NCI-H146 (cell line): Measurements from ENCODE around the gene PXDN.
A peak's percentile ranks its signal among the peaks of the same experiment; 100 is the strongest.

Experiments used
- DNase-seq: peaks from one replicate; lab custom pipeline; 2025; lab: John Stamatoyannopoulos, UW

PXDN gene

DNA sequence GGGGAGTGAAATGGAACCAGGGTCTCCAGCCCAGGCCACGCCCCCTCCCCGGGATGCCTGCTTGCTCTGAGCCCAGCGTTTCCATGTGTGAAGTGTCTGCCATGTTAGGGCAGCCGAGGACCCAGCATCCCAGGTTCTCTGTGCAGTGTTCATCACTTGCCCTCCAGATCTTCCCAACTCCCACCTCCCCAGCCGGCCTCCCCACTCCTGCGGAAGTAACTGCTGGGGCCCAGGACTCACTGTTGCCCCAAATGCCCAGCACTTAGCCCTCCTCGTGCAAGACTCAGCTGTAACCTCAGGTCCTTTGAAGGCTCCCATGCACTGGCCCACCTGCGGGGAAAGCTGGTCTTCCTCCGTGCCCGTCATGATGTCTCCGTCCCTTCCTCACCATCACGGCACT lies 9.7 kb upstream of the PXDN start:
- DNase-seq = no peak

DNA sequence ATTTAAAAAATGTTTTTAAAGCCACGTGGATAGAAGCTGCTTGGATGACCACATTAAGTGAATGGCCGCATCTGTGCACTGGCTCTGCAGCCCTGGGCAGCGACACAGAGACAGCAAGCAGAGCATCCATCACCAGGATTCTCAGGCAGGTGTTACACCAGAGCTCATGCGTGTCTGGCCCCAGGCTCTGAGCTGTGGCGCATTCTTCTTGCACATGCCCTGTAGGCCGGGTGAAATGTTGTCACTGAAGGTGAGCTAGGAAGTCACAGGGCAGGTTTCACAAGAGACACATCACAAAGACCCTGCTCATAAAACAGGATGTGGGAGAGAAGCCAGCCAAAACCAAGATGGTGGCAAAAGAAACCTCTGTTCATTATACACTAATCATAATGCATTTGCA lies 8.4 kb upstream of the PXDN start:
- no peak for DNase-seq

DNA sequence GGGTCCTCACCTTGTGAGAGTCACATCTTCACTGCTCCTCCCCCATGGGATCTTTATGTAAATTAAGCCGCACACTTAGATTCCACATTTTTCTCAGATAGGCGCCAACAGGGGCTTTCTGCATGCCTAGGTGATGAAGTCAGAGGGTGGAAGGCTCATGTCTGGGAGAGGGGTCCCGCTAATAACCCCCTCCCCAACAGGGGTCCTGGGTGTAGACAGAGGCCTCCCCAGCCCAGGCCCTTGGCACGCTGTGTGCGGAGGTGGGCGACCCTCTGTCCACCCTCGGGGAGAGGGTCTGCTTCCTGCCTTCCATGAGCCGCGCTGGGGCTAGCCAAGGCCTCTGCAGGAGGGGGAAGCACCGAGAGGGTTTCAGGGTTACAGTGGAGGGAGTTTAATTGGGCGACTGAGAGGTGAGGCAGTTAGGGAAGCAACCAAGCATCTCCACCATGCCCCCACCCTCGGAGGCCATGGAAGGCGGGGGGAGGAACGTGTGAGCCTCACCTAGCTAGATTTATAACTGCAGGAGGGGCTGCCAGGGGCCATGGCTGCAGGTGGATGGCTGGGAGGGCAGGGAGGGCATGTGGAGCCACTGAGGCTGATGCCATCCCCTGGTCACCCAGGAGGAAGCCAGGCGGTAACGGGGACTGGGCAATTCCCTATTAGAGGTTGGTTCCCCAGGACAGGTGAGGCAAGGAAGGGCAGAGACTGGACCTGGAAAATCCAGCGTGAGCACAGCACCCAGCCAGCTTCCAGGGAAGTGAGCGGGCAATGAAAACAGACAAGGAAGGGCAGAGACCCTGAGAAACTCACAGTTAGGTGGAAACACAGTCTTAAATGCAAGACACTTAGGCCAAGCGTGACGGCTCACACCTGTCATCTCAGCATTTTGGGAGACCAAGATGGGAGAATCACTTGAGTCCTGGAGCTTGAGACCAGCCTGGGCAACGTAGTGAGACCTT lies 7.7 kb upstream of the PXDN start:
- no peak for DNase-seq

DNA sequence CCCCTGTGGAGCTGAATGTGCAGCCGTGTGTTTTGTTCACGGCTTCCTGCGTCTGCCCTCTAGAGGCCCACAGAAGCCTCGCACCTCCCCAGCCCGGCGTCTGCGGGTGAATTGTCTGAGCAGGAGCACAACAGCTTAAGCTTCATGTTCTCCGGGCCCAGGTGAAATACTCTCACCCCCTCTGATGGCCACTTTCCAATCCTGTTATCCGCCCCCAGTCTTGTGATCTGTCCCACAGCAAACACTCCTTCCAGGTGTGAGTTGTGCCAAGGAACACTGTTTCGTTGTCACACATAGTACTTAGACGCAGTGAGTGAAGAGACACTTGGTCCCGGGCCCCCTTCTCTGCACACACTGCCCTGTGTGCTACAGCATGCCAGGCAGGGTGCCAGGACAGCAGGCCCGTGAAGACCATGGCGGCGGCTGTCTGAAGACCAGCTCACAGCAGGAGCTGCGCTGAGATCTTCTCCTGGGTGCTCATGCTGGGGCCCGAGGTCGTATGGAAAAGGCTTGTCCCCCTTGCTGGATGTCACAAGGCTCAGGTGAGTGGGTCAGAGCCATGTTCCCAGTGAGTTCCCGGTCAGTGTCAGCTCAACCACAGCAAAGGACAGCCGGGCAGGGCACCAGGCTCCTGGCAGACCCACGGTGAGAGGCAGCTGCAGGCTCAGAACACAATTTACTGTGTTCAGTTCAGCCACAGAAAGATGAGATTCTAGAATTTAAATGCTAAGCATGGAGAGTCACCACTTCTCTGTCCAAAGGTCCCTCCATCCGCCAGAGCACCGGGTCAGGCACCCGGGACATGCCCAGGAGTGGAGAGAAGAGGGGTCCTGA lies 6.8 kb upstream of the PXDN start:
- DNase-seq = peak; percentile 65

DNA sequence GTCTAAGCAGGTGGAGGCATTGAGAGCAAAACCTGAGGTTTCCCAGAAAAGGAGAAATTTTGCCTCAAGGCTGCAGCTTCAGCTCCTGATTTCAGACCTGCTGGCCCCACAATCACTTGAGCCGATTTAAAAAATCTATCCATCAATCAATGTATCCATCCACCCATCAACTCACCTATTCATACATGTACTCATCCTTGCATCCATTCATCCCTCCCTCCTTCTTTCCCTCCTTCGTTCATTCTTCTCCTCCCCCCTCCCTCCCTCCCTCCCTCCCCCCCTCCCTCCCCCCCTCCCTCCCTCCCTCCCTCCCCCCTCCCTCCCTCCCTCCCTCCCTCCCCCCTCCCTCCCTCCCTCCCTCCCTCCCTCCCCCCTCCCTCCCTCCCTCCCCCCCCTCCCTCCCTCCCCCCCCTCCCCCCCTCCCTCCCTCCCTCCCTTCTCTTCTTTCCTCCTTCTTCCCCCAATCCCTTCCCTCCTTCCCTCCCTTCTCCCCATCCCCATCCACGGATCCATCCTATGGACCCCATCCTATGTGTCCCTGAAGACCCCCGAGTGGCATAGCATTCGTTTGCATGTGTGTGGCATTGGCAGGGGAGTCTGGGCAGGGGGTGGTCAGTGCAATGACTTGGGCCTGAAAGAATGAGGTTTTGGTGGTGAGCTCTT lies 6.1 kb upstream of the PXDN start:
- no peak for DNase-seq

DNA sequence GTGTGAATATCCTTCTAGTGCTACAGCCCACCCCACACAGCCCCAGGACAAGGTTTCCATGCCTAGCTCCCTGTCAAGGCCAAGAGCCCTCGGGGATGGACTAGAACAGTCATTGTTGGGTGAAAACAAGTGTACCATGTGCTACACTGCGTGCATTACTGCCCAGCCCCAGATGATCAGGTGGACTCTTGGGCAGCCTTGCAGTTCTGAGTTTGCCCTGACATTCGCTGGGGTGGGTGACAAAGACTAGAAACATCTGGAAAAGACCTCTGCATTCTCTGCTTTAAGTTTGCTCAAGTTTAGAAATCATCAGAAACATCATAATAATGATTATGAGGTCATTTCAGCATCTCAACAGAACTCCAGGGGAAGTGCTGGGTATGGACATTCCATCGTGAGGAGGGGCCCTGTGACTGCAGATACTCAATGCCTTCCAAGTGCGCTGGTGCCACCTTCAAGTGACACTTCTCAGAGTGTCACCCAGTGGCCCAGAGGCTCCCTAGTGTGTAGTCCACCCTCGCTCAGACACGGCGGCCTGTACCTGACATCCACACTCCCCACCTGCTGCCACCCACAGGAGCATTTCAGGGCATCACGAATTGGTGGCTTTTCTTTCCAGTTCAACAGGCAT lies 5.3 kb upstream of the PXDN start:
- no peak for DNase-seq

DNA sequence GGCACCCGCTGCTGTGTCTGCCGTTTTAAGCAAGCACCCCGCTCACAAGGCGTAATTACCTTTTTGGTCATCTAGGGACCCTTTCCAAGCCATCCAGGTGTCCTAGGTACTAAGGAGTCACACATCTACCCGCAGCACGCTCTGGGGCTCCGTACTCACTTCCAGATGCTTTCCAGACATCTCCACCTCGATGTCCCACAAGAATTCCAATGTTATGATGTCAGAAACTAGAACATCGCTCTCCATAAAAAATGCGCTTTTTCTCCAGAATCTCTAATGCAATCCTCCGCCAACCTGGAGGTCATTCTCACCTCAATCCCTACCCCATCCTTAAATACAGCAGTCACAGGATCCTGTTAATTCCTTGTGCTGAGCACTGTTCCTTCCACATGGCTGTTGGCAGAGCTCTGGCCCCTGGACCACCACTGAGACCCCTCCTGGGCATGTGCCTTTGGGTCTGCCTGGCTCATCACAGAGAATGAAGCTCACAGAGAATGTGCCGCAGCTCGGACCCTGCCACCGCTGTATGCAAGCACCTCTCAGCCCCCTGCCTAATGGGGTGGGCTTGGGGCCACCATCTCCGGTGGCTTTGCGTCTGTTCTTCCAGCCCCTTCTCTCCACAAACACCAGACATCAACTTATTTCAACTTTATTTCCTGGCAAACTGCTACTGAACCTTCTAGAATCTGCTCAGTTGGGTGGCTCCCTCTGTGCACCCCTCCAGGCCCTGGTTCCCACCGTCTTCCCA lies 4.6 kb upstream of the PXDN start:
- no peak for DNase-seq

DNA sequence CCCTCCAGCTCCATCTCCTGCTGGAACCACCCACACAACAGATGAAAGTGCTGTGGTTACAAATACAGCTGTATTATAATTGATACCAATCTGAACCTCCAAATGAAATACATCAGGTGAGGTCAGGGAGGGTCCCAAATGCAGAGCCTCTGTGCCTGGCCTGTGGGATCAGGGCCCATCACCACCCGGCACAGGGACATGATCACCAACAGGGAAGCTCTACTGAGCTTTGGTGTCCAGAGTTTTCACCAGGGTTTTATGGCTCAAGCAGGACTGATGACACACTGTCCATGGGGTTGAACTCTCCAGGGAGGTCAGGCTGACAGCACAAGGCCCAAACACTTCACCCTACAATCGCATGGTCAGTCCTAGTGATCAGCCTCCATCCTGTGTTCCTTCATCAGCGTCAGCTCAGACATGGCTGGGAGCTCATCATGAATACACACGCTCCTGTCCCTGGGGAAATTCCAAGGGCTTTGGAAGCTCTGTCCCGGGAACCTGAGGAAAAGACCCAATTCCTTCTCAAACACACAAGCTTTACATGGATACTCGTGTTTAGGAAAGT lies 3.9 kb upstream of the PXDN start:
- DNase-seq = no peak

DNA sequence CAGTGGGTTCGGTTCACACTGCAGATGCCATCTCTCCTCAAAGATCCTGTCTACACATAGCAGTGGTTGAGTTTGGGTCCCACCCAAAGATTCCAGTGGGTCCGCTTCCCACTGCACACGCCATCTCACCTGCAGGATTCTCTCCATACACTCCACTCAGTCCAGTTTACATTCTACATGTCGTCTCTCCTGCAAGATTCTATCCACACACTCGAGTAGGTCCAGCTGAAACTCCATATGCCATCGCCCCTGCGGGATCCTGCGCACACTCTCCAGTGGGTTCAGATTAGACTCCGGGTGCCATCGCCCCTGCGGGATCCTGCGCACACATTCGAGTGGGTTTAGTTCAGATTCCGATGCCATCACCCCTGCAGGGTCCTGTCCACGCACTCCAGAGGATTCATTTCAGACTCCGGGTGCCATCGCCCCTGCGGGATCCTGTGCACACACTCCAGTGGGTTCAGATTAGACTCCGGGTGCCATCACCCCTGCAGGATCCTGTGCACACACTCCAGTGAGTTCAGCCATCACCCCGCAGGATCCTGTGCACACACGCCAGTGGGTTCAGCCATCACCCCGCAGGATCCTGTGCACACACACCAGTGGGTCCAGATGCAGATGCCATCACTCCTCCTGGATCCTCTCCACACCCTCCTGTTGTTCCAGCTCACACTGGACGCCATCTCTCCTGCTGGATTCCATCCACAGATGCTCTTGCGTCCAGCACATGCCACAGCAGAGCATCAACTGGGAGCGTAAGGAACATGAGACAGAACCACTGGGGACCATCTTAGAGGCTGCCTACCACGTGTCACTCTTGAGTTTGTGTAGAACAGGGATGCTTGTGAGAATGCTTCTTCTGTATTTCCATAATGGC lies 3.0 kb upstream of the PXDN start:
- DNase-seq = no peak

DNA sequence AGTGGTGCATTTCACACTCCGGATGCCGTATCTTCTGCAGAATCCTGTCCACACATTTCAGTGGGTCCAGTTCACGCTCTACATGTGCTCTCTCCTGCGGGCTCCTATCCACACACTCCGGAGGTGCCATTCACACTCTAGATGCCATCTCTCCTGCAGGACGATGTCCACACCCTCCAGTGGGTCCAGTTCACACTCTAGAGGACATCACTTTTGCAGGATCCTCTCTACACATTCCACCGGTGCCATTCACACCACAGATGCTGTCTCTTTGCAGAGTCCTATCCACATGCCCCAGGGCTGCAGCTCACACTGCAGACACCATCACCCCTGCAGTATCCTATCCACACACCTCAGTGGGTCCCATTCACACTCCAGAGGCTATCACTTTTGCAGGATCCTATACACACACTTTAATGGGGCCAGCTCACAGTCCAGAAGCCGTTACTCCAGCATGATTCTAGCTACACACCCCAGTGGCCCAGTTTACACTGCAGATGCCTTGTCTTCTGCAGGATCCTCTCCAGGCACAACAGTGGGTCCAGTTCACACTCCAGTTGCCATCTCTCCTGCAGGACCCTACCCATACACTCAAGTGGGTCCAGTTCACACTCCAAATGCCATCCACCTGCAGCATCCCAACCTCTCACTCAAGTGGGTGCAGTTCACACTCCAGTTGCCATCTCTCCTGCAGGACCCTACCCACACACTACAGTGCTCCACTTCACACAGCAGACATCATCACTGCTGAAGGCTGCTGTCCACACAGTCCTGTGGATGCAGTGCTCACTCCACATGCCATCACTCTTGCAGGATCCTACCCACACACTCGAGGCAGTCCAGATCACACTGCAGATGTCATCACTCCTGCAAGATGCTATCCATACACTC lies 2.1 kb upstream of the PXDN start:
- DNase-seq = no peak

DNA sequence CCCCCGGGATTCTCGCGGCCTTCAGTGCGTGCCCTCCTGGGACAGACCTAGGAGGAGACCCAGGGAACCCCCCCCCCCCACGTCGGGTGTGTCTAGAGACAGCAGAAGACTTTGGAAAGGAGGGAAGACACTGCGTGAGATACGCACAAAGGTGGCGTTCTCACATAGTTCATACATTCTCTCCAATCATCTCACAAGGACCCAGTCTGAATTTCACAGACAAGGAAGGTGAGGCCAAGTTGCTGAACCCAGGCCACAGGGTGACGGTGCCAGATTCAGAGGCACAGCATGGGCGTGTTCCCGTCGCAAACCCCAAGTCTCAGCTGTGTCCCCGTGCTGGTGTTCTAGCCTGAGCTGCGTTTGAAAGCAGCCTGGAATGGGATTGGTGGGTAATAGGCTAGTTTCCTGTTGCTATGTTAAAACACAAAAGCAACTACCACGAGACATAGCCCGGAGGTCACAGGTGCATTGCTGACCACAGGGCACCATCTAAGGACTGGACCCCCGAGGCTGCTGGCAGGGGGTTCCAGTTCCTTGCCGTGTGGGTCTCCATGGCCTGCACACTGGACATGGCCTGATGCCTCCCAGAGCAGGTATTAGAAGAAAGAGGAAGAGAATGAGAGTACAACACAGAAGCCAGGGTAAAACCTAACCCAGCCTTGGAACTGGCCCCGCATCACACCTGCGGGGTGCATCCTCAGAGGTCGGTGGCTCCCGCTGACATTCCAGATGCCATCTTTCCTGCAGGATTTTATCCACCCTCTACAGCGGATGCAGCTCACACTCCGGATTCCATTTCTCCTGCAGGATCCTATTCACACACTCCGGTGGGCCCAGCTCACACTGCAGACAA lies 1.1 kb upstream of the PXDN start:
- no peak for DNase-seq

DNA sequence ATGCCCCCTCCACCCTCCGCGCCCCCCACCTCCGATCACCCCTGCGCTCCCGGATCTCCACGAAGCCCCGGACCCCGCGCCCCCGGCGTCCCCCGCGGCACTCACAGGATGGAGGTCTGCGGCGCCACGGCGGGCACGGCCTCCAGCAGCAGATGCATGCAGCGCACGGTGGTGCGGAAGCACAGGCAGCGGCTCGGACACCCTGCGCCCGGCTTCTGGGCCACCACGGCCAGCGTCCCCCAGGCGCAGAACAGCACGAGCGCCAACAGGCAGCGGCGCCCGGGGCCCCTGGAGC lies 217 bp downstream of the PXDN start:
- peak; percentile 26 for DNase-seq

DNA sequence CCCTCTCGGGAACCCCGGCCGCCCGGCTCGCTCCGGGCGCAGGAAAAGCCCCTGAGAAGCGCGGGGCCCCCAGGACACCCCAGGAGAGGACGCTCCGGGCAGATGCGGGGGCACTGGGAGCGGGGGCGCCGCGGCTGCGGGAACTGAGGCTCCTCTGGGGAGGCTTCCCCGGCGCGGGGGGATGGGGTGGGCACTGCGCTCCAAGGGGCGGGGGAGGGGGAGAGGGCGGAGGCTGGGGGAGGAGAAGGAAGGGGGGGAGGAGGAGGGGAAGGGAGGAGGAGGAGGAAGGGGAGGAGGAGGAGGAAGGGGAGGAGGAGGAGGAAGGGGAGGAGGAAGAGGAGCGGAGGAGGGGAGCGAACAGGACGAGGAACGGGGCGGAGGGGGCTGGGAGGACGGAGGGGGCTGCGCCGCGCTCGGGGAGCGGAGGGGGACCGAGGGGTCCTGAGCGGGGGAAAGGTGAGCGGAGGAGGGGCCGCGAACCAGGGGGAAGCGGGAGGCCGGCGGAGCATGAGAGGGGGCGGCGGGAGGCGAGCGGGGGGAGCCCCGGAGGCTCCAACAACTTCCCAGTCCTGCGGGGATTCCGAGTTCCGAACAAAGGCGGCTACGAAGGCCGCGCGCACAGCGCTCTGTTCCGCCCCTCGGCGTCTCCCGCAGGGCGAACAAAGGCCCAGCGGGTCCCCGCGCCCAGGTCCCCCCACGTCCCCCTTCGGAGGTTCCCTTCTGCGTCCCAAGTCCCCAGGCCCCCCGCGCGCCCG lies 742 bp downstream of the PXDN start:
- DNase-seq = no peak

DNA sequence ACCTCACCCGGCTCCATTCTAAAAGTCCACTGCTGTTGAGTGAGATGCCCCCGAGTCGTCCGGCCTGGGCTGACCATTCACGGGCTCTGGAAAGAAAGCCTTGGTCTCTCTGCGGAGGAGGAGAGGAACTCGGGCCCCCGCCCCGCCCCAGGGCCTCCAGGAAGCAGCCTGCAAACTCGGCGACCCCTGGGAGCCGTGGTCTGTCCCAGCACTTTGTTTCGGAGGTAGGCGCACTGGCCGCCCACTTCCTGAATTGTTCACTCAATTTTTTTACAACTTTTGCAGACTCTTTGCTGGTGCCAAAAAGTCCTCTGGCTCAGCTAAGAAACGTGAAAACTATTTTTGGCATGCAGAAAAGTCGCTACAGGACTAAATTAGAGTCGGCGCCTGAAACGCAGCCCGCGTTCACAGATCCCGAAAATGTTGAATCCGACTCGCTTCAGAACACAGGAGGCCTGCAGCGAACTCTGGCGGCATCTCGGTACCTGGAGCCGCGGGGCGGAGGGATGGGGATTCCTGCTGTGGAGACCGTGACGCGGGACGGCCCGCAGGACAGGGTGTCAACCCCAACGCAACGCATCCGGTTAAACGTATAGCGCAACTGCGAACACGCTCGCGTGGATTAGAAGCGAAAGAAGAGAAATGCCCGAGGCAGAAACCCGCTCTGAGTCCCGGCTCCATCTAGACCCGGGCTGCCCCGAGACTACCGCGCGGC lies 1.5 kb downstream of the PXDN start:
- DNase-seq = no peak

DNA sequence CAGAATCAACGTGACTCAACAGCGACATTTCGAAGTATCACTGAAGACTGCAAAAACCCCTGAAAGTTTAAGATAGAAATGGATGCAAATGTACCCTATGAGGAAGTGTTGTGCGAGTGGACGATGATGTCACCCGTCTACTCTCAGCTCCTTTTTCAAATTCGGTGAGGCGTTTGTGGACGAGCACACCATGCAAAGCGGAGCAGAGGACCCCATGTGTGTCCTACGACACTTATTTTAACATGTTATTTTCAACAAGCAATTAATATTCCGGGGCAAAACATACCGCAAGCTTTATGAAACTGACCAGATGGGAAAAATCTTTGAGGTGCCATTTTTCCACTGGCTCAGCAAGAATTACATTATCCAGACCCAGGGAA lies 2.0 kb downstream of the PXDN start:
- no peak for DNase-seq

DNA sequence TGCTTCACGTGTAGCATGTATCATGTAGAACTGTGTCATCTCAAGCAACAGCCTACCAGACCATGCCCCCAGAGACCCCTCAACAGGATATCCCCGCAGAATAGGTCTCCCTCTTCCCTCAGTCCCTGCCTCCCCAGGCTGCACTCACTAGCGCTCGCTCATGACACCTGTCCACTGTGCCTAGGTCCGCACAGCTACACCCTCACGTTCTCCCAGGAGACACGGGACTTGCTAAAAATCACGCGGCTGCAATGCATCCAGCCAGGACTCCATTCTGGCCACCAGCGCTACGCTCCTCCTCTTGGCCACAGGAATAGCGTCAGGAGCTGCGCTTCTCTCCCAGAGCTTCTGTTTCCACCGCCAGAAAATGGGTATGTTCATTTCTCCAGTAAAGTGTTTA lies 2.5 kb downstream of the PXDN start:
- DNase-seq = no peak
